Prostate gland (tissue), 2 donors: ENCODE results near the gene ALDH3A2. TPM values are rescaled to one million over a fixed set of nuclear protein-coding genes. Genes with fewer than 3 reads are reported as not detected.
A peak's percentile ranks its signal among the peaks of the same experiment; 100 is the strongest.

Experiments
- DNase-seq: peaks from one replicate; pipeline ENCODE4 v3.0.0-alpha.2; 2019; ENCODE audit warnings: low spot score
- H3K27ac ChIP-seq, 2 donors: fragments of 200-600 bp; sonication (generic); 2 replicates each; pipeline ENCODE4 v1.5.1; 2017 to 2019
- H3K27me3 ChIP-seq: fragments of 200-600 bp; sonication (generic); replicated peaks from 2 replicates; pipeline ENCODE4 v1.5.1; 2019; ENCODE audit not compliant: insufficient read depth
- H3K36me3 ChIP-seq, 2 donors: fragments of 200-600 bp; sonication (generic); 1 replicate in 1 of 2; 2 replicates in 1 of 2; pipeline versions ENCODE4 v1.5.1 to v1.8.1; 2017 to 2019
- H3K4me1 ChIP-seq: fragments of 200-600 bp; sonication (generic); replicated peaks from 2 replicates; pipeline ENCODE4 v1.5.1; 2019
- H3K4me3 ChIP-seq, 2 donors: fragments of 200-600 bp; sonication (generic); 2 replicates each; pipeline ENCODE4 v1.5.1; 2017 to 2019
- H3K9me3 ChIP-seq: fragments of 200-600 bp; sonication (generic); 2 replicates; pipeline ENCODE4 v1.5.1; 2017
- POLR2A ChIP-seq: fragments of 450-650 bp; IDR thresholded peaks from one replicate; pipeline ENCODE4 v1.6.1; 2016; ENCODE audit warnings: antibody characterized with exemption, mild to moderate bottlenecking
- POLR2AphosphoS5 ChIP-seq: sonication (generic); formaldehyde crosslinking; IDR thresholded peaks from one replicate; pipeline ENCODE4 v1.6.1; 2017; ENCODE audit warnings: antibody characterized with exemption
- WGBS: methylation state at CpG from one replicate; pipeline ENCODE4 v1.1.5; 2018; 5-methylcytosine and 5-hydroxymethylcytosine counted together
- intact Hi-C: fragments of 100-400 bp; cut with DNase I; formaldehyde crosslinking; loops from one replicate; pipeline ENCODE4 v1.14.2; 2022
- total RNA-seq, 2 donors: library from RNA; depleted of rRNA; stranded (reverse); fragments of >200 nt; gene quantifications; one replicate each; pipeline ENCODE4 v1.1.0, GENCODE V29; 2016
- TF ChIP-seq, protein P1 (sequence below), 4 experiments: fragments of 200-600 bp in 2 of 4; fragments of 450-650 bp in 2 of 4; sonication (generic) in 2 of 4; IDR thresholded peaks; 1 replicate in 3 of 4; 2 replicates in 1 of 4; pipeline ENCODE4 v1.5.1; 2016 to 2019; ENCODE audit warnings: antibody characterized with exemption in 4 of 4, mild to moderate bottlenecking in 2 of 4, moderate library complexity in 2 of 4

The ALDH3A2 gene
- total RNA-seq, 2 donors from 2014 or later = 202 to 357 TPM

DNA sequence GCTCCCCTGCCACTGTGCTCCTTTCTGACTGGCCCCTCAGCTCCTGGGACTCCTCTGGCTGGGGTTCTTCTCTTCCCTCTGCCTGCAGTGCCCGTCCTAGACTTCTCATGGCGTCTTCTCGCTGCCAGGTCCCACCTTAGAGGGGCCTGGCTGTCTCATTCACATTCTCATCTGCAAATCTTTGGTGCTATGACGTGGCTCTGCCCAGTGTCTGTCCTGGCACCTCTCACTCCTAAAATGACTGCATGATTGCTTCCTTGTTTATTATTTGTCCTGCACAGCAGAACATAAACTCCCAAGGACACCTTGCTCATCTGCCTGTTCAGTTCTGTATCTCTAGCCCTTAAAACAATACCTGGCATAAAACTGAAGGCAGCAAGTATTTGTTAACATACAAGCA is 18.5 kb upstream of the ALDH3A2 start:
- TF ChIP-seq POLR2A = no peak
- Histone ChIP-seq H3K27ac (peak overlapping the region in 1 of 2 donors; percentile 47), H3K36me3 (no peaks in the 10 kb centered on the region), H3K4me3 (no peak overlapping the region), H3K27me3 (no peaks in the 10 kb centered on the region), H3K9me3 (no peaks in the 10 kb centered on the region), H3K4me1 (no peaks in the 10 kb centered on the region)
- no peak for DNase-seq
- 78% methylated on average over 4 of the region's 4 CpGs for WGBS
- intact Hi-C loops = no loop called here

DNA sequence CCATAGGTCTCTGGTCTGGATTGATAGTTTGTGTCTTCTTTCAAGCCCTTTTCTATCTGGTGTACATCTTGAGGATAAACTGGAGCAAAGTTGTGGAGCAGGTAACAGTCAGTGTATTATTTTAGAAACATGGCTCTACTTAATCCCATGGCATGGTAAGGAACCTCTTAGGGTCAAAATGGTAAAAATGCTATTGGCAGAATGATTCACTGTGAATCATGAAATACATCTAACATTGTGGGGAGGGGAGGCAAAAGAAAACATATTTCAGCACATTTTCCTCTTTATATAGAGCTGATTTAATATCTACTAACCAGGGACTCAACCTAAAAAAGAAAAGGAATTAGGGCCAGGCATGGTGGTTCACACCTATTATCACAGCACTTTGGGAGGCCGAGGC is 17.9 kb upstream of the ALDH3A2 start:
- WGBS = 96% methylated on average over 1 of the region's 1 CpG
- Histone ChIP-seq H3K4me3 (no peak overlapping the region), H3K9me3 (no peaks in the 10 kb centered on the region), H3K27me3 (no peaks in the 10 kb centered on the region), H3K4me1 (no peaks in the 10 kb centered on the region), H3K27ac (no peak overlapping the region), H3K36me3 (no peaks in the 10 kb centered on the region)
- TF ChIP-seq, protein P1, sequence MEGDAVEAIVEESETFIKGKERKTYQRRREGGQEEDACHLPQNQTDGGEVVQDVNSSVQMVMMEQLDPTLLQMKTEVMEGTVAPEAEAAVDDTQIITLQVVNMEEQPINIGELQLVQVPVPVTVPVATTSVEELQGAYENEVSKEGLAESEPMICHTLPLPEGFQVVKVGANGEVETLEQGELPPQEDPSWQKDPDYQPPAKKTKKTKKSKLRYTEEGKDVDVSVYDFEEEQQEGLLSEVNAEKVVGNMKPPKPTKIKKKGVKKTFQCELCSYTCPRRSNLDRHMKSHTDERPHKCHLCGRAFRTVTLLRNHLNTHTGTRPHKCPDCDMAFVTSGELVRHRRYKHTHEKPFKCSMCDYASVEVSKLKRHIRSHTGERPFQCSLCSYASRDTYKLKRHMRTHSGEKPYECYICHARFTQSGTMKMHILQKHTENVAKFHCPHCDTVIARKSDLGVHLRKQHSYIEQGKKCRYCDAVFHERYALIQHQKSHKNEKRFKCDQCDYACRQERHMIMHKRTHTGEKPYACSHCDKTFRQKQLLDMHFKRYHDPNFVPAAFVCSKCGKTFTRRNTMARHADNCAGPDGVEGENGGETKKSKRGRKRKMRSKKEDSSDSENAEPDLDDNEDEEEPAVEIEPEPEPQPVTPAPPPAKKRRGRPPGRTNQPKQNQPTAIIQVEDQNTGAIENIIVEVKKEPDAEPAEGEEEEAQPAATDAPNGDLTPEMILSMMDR (IDR thresholded peaks at IDR 0.05) = no peak
- TF ChIP-seq POLR2A = no peak
- no peak for TF ChIP-seq POLR2AphosphoS5
- DNase-seq = no peak
- intact Hi-C loops = no loop called here

DNA sequence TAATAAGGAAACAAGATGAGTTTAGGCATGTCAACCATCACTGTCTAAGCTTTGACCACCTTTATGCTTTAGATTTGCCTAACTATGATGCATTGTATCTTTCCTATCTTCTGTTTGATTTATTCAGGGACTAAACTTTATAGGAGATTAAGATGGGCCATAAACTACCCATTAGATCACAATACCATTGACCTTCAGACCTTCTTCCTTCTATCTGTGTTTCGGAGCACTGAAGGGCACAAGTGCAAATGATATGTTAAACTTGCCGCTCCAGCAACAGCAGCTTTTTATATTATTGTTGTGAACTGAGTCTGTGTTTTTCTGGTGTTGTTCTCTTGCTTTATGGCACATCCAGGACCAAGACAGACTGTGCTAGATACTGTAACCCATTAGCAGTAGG is 16.6 kb upstream of the ALDH3A2 start:
- intact Hi-C loops = no loop called here
- 96% methylated on average over 2 of the region's 2 CpGs for WGBS

DNA sequence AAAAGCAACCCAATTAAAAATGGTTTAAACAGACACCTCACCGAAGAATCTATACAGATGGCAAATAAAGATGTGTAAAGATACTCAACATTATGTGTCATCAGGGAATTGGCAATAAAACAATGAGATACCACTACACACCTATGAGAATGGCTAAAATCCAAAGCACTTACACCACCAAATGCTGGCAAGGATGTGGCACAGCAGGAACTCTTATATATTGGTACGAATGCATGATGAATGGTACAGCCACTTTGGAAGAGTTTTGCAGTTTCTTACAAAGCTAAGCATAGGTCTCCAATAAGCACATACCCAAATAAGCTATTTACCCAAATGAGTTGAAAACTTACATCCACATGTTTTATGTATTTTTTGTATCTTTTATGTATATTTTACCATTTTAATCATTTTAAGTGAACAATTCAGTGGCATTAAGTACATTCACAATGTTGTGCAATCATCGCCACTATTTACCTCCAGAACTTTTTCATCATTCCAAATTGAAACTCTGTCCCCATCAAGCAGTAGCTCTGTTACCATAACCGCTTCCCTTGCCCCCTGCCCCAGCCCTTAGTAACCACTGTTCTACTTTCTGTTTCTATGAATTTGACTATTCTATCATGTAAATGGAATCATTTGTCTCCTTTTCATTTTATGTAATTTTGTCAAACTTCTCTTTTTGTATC is 6.7 kb upstream of the ALDH3A2 start:
- DNase-seq = no peak
- 57% methylated on average over 4 of the region's 4 CpGs for WGBS
- intact Hi-C loops = no loop called here
- H3K4me3 ChIP-seq = no peak overlapping the region
- no peaks in the 10 kb centered on the region for H3K9me3 ChIP-seq
- peaks cover 5% of the 10 kb centered on the region for H3K4me1 ChIP-seq
- H3K36me3 ChIP-seq = no peaks in the 10 kb centered on the region
- H3K27ac ChIP-seq = no peak overlapping the region
- H3K27me3 ChIP-seq = no peaks in the 10 kb centered on the region
- no peak for TF ChIP-seq POLR2AphosphoS5
- TF ChIP-seq POLR2A = no peak
- TF ChIP-seq, protein P1 (IDR thresholded peaks at IDR 0.05) = no peak

More for the DNA sequence above, 16.6 kb upstream of the ALDH3A2 start:
- Histone ChIP-seq H3K9me3 (no peaks in the 10 kb centered on the region), H3K27me3 (no peaks in the 10 kb centered on the region), H3K27ac (no peak overlapping the region), H3K4me1 (no peaks in the 10 kb centered on the region), H3K4me3 (no peak overlapping the region), H3K36me3 (no peaks in the 10 kb centered on the region)
- TF ChIP-seq POLR2AphosphoS5 (no peak), POLR2A (no peak)
- TF ChIP-seq, protein P1 (IDR thresholded peaks at IDR 0.05) = no peak
- no peak for DNase-seq

DNA sequence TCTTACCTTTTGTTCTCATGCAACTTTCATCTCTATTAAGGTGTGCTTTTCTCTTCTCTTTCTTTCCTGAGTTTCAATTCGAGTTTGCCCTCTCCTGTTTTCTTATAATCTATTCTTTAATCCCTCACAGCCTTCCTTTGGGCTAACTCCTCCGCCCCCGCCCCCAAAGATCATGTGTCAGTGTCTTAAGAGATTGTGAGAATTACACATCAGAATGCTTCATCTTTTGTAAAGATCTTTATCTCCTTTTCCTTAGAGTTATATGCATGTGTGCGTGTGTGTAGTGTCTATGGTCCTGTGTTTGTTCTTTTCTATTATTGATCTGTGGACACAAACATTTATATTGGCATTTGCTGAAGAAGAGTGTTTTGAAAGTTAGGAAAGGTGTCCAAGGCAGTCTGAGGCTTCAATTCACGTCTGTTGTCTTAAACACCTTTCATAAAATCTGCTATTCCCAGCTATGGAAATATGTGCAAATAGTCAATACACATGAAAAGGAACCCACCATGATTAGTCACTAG is 6.1 kb upstream of the ALDH3A2 start:
- intact Hi-C loops = no loop called here
- Histone ChIP-seq H3K36me3 (no peaks in the 10 kb centered on the region), H3K4me3 (no peak overlapping the region), H3K4me1 (peaks cover 11% of the 10 kb centered on the region), H3K27ac (no peak overlapping the region), H3K9me3 (no peaks in the 10 kb centered on the region), H3K27me3 (no peaks in the 10 kb centered on the region)
- DNase-seq = no peak
- no peak for TF ChIP-seq POLR2A
- TF ChIP-seq POLR2AphosphoS5 = no peak
- TF ChIP-seq, protein P1 (IDR thresholded peaks at IDR 0.05) = no peak
- WGBS = 64% methylated on average over 5 of the region's 5 CpGs
